ENCODE results near the gene AKAP8.
"Not testable (repeated sequence)": the region's sequence is repeated elsewhere in the genome, so short reads cannot be mapped to it uniquely, and the experiment has no call there.

Gene AKAP8

GRCh38 chr19:15373644-15374043 is 5.9 kb downstream of the AKAP8 start:
- DNase-seq (ENCODE audit: low read depth in 2 of 2) = no peak

GRCh38 chr19:15372891-15373301 is 6.7 kb downstream of the AKAP8 start:
- no peak for DNase-seq (ENCODE audit: low read depth in 2 of 2)

- DNase-seq (ENCODE audit: low read depth in 2 of 2) = no peak
These were observed 7.1 kb downstream of the AKAP8 start for GRCh38 chr19:15372470-15372869.

GRCh38 chr19:15371786-15372380 is 7.7 kb downstream of the AKAP8 start:
- DNase-seq (ENCODE audit: low read depth in 2 of 2) = no peak

GRCh38 chr19:15371119-15371518 is 8.5 kb downstream of the AKAP8 start:
- no peak for DNase-seq (ENCODE audit: low read depth in 2 of 2)

GRCh38 chr19:15369594-15369891 is 10.0 kb downstream of the AKAP8 start:
- DNase-seq (ENCODE audit: low read depth in 2 of 2) = no peak

GRCh38 chr19:15368798-15369593 is 10.6 kb downstream of the AKAP8 start:
- DNase-seq (ENCODE audit: low read depth in 2 of 2) = no peak

- DNase-seq (ENCODE audit: low read depth in 2 of 2) = no peak
These were observed 11.4 kb downstream of the AKAP8 start for GRCh38 chr19:15368051-15368632.

- no peak for DNase-seq (ENCODE audit: low read depth in 2 of 2)
These were observed 12.1 kb downstream of the AKAP8 start for GRCh38 chr19:15367439-15367838.

- no peak for DNase-seq (ENCODE audit: low read depth in 2 of 2)
These were observed 14.3 kb downstream of the AKAP8 start for GRCh38 chr19:15365264-15365663.

- not testable (repeated sequence) for DNase-seq (ENCODE audit: low read depth in 2 of 2)
These were observed 15.8 kb downstream of the AKAP8 start for GRCh38 chr19:15363791-15364190.

- DNase-seq (ENCODE audit: low read depth in 2 of 2) = not testable (repeated sequence)
These were observed 16.5 kb downstream of the AKAP8 start for GRCh38 chr19:15363048-15363447.

- not testable (repeated sequence) for DNase-seq (ENCODE audit: low read depth in 2 of 2)
These were observed 19.6 kb downstream of the AKAP8 start for GRCh38 chr19:15360015-15360414.

- DNase-seq (ENCODE audit: low read depth in 2 of 2) = no peak
These were observed 20.7 kb downstream of the AKAP8 start for GRCh38 chr19:15358918-15359317.

- no peak for DNase-seq (ENCODE audit: low read depth in 2 of 2)
These were observed 21.7 kb downstream of the AKAP8 start for GRCh38 chr19:15357906-15358305.

GRCh38 chr19:15354566-15355296 is 24.9 kb downstream of the AKAP8 start:
- DNase-seq (ENCODE audit: low read depth in 2 of 2) = no peak

- DNase-seq (ENCODE audit: low read depth in 2 of 2) = no peak
These were observed 25.7 kb downstream of the AKAP8 start for GRCh38 chr19:15353908-15354307.

GRCh38 chr19:15352535-15352934 is 27.1 kb downstream of the AKAP8 start:
- DNase-seq (ENCODE audit: low read depth in 2 of 2) = not testable (repeated sequence)

- DNase-seq (ENCODE audit: low read depth in 2 of 2) = not testable (repeated sequence)
These were observed 38.3 kb downstream of the AKAP8 start for GRCh38 chr19:15341328-15341727.

- DNase-seq (ENCODE audit: low read depth in 2 of 2) = no peak
These were observed 39.5 kb downstream of the AKAP8 start for GRCh38 chr19:15340086-15340485.

GRCh38 chr19:15337202-15337601 is 42.4 kb downstream of the AKAP8 start:
- no peak for DNase-seq (ENCODE audit: low read depth in 2 of 2)

GRCh38 chr19:15335992-15336391 is 43.6 kb downstream of the AKAP8 start:
- DNase-seq (ENCODE audit: low read depth in 2 of 2) = not testable (repeated sequence)

Measured in stimulated activated CD4-positive, alpha-beta T cell treated with anti-CD3 and anti-CD28 coated beads, Interleukin-1b, Interleukin-23, amount 100 ng/mL, for 4 hours (primary cell).